ENCODE data around the gene ESCO1.

Gene ESCO1

GRCh38 chr18:21489119-21489750 is 111.3 kb downstream of the ESCO1 start:
- DNase-seq = no peak

- no peak for DNase-seq
These were observed 113.5 kb downstream of the ESCO1 start for GRCh38 chr18:21486905-21487437.

DNA sequence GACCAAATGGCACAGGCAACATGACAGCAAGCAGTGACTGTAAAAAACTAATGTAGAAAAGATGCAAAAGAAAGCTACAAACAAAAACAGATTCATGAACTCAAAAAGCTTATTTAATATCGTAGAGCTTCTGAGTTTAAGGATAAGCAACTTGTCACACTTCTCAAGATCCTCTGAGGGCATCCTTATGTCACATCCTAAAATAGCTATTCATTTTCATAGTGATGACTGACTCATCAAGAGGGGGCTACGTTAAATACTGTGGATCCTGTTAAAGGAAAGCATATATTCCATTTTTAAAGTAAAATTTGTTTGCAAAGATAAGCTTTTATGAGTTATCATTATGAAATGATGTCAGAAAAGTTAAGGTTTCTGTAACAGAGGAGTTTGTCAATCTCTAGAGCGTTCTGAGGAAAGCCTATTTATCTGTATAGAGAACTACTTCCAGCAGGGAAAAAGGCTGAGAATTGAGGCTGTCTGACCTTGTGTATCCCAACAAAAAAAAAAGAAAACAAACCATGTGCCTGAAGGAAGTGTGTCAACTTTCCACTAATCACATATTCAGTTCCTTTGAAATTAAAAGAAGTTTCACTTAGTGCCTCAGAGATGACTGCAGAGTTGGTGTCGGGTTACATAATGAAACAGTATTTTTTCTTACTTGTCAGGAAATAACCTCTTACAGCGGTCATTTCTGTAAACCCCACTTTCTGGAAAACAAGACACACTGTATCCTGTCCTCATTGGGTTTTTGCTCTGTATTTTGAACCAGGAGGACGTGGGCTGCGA is 115.5 kb downstream of the ESCO1 start:
- no peak for DNase-seq

DNA sequence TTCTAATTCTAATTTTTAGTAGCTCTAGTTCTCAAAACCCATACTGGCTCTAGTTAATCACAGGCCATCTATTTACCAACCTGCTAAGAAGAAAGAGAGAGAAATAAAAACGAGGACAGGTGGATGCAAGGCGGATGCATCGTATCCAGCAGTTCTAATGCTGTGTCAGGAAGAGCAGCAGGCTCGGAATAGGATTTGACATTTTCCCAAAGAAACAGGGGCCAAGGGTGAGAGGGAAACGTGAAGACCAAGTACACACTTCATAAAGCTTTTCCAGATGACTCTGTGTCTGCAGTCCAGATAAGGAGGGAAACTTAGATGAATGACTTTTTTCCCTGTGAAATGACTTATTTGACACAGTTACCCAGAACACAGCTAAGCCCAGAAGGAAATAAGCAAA is 117.5 kb downstream of the ESCO1 start:
- no peak for DNase-seq

GRCh38 chr18:21481739-21482138 is 118.8 kb downstream of the ESCO1 start:
- no peak for DNase-seq

DNA sequence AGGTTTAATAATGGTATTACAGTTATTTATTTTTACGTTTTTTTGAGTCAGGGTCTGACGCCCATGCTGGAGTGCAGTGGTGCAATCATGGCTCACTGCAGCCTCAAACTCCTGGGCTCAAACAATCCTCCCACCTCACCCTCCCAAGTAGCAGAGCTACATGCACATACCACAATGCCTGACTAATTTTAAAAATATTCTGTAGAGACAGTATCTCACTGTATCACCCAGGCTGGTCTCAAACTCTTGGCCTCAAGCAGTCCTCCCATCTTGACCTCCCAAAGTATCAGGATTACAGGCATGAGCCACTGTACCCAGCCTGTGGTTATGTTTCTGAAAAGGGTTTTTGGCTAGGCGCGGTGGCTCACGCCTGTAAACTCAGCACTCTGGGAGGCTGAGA is 120.8 kb downstream of the ESCO1 start:
- DNase-seq = no peak

All from activated naive CD4-positive, alpha-beta T cell treated with anti-CD3 and anti-CD28 coated beads, Interleukin-2, amount 50 U/mL, for 16 hours (primary cell).